Uterus (tissue), 4 donors: ENCODE data around the gene PAH. TPM values are rescaled to one million over a fixed set of nuclear protein-coding genes. Genes with fewer than 3 reads are reported as not detected.

Experiments used
- DNase-seq, 2 donors: peaks; one replicate each; pipeline ENCODE4 v3.0.0-alpha.2; 2019 to 2020
- H3K27ac ChIP-seq, 2 donors: fragments of 200-600 bp; sonication (generic); 1 replicate in 1 of 2; 2 replicates in 1 of 2; pipeline ENCODE4 v1.5.1; 2016 to 2018
- H3K27me3 ChIP-seq, 2 donors: fragments of 200-600 bp; sonication (generic); one replicate each; pipeline ENCODE4 v1.5.1; 2018 to 2019; ENCODE audit warnings: control low read depth in 1 of 2
- H3K36me3 ChIP-seq, 2 donors: fragments of 200-600 bp; sonication (generic); one replicate each; pipeline ENCODE4 v1.5.1; 2019; ENCODE audit warnings: control low read depth in 1 of 2
- H3K4me1 ChIP-seq, 2 donors: fragments of 200-600 bp; sonication (generic); one replicate each; pipeline ENCODE4 v1.5.1; 2018 to 2019; ENCODE audit warnings: control low read depth in 1 of 2
- H3K4me3 ChIP-seq, 2 donors: fragments of 200-600 bp; sonication (generic); 1 replicate in 1 of 2; 2 replicates in 1 of 2; pipeline ENCODE4 v1.5.1; 2018 to 2019; ENCODE audit warnings: mild to moderate bottlenecking in 1 of 2
- H3K9me3 ChIP-seq, 2 donors: fragments of 200-600 bp; sonication (generic); one replicate each; pipeline ENCODE4 v1.5.1; 2019; ENCODE audit warnings: control low read depth in 1 of 2
- CTCF ChIP-seq, 4 experiments: fragments of 200-600 bp in 2 of 4; fragments of 450-650 bp in 2 of 4; sonication (generic) in 2 of 4; IDR thresholded peaks; one replicate each; pipeline ENCODE4 v1.5.1; 2016 to 2019; ENCODE audit warnings: antibody characterized with exemption in 4 of 4, mild to moderate bottlenecking in 2 of 4, moderate library complexity in 1 of 4
- POLR2A ChIP-seq, 2 donors: fragments of 450-650 bp; IDR thresholded peaks; one replicate each; pipeline ENCODE4 v1.6.1; 2016; ENCODE audit warnings: antibody characterized with exemption in 2 of 2, mild to moderate bottlenecking in 1 of 2, moderate library complexity in 1 of 2
- intact Hi-C: fragments of 100-400 bp; cut with DNase I; formaldehyde crosslinking; loops from one replicate; pipeline ENCODE4 v1.15.1; 2023; ENCODE audit warnings: low total_unique reads
- total RNA-seq, 4 donors: library from RNA; depleted of rRNA in 3 of 4; stranded (reverse); fragments of >200 nt in 3 of 4; gene quantifications; one replicate each; pipeline versions ENCODE4 v1.1.0 to v1.2.4, GENCODE V29; 2014 to 2023
- donor health status: DM: yes; HTN: yes; CAD: no.

Gene PAH
- total RNA-seq, 4 donors from 2014 or later, result 0.18 TPM; not detected in 3

GRCh38 chr12:102883204-102883799 is 33.7 kb downstream of the PAH start:
- no peak overlapping the region for H3K27ac ChIP-seq
- no peak overlapping the region for H3K4me3 ChIP-seq
- TF ChIP-seq POLR2A (IDR thresholded peaks at IDR 0.05) (no peak), CTCF (IDR thresholded peaks at IDR 0.05) (peak; percentile 31 to 67 (median 50))
- no peaks in the 10 kb centered on the region for H3K4me1 ChIP-seq
- intact Hi-C loops, result no loop called here
- H3K36me3 ChIP-seq, result no peaks in the 10 kb centered on the region
- H3K9me3 ChIP-seq, result no peaks in the 10 kb centered on the region
- H3K27me3 ChIP-seq, result no peaks in the 10 kb centered on the region
- peak in 1 of 2 donors; percentile 56 for DNase-seq

- Histone ChIP-seq H3K9me3 (no peaks in the 10 kb centered on the region), H3K27ac (no peak overlapping the region), H3K36me3 (no peaks in the 10 kb centered on the region), H3K4me1 (no peaks in the 10 kb centered on the region), H3K27me3 (no peaks in the 10 kb centered on the region), H3K4me3 (no peak overlapping the region)
- DNase-seq, result no peak
- intact Hi-C loops, result no loop called here
- no peak for TF ChIP-seq CTCF (IDR thresholded peaks at IDR 0.05)
- no peak for TF ChIP-seq POLR2A (IDR thresholded peaks at IDR 0.05)
These were observed 36.3 kb downstream of the PAH start for GRCh38 chr12:102880783-102881182.

GRCh38 chr12:102879144-102879763 is 37.8 kb downstream of the PAH start:
- Histone ChIP-seq H3K36me3 (no peaks in the 10 kb centered on the region), H3K27me3 (no peaks in the 10 kb centered on the region), H3K4me3 (no peak overlapping the region), H3K27ac (no peak overlapping the region), H3K4me1 (no peaks in the 10 kb centered on the region), H3K9me3 (no peaks in the 10 kb centered on the region)
- intact Hi-C loops, result no loop called here
- TF ChIP-seq POLR2A (IDR thresholded peaks at IDR 0.05) (no peak), CTCF (IDR thresholded peaks at IDR 0.05) (peak in 3 of 4 experiments; percentile 13 to 36 (median 36))
- DNase-seq, result peak; percentile 41 to 53

- intact Hi-C loops, result no loop called here
- H3K4me3 ChIP-seq, result no peak overlapping the region
These were observed 40.2 kb downstream of the PAH start for GRCh38 chr12:102876883-102877282.

More at GRCh38 chr12:102876883-102877282, 40.2 kb downstream of the PAH start:
- H3K27ac ChIP-seq, result no peak overlapping the region
- no peaks in the 10 kb centered on the region for H3K27me3 ChIP-seq
- no peak for TF ChIP-seq POLR2A (IDR thresholded peaks at IDR 0.05)
- no peak for TF ChIP-seq CTCF (IDR thresholded peaks at IDR 0.05)
- no peak for DNase-seq
- H3K36me3 ChIP-seq, result no peaks in the 10 kb centered on the region
- H3K9me3 ChIP-seq, result no peaks in the 10 kb centered on the region
- H3K4me1 ChIP-seq, result no peaks in the 10 kb centered on the region
